ENCODE data around the gene OR51A4.

OR51A4 gene

GRCh38 chr11:4932751-4933150 lies 14.7 kb downstream of the OR51A4 start:
- H3K4me1 ChIP-seq (ENCODE audit: control insufficient read depth, low read depth, low read length): no peaks in the 10 kb centered on the region
- H3K4me3 ChIP-seq (ENCODE audit: low read length): no peak overlapping the region
- no peaks in the 10 kb centered on the region for H3K27me3 ChIP-seq (ENCODE audit: control insufficient read depth, insufficient read depth, low read length)
- no peaks in the 10 kb centered on the region for H3K9me3 ChIP-seq (ENCODE audit: control insufficient read depth, low read depth, low read length)
- H3K27ac ChIP-seq (ENCODE audit: low read length): no peak overlapping the region
- H3K36me3 ChIP-seq (ENCODE audit: control insufficient read depth, low read depth, low read length): no peaks in the 10 kb centered on the region
- no peak overlapping the region for H3K9ac ChIP-seq (ENCODE audit: low read length)

- H3K9ac ChIP-seq (ENCODE audit: low read length): no peak overlapping the region
- H3K9me3 ChIP-seq (ENCODE audit: control insufficient read depth, low read depth, low read length): no peaks in the 10 kb centered on the region
- no peak overlapping the region for H3K4me3 ChIP-seq (ENCODE audit: low read length)
- H3K27me3 ChIP-seq (ENCODE audit: control insufficient read depth, insufficient read depth, low read length): no peaks in the 10 kb centered on the region
- no peaks in the 10 kb centered on the region for H3K36me3 ChIP-seq (ENCODE audit: control insufficient read depth, low read depth, low read length)
- no peaks in the 10 kb centered on the region for H3K4me1 ChIP-seq (ENCODE audit: control insufficient read depth, low read depth, low read length)
- no peak overlapping the region for H3K27ac ChIP-seq (ENCODE audit: low read length)
Measured at GRCh38 chr11:4926608-4927007, 20.8 kb downstream of the OR51A4 start.

GRCh38 chr11:4924239-4924638 lies 23.2 kb downstream of the OR51A4 start, which contains the start of gene OR51G1:
OR51G1 (minus strand) TSS chr11:4924339; CDS start chr11:4924339, 0 bp downstream.
- H3K27me3 ChIP-seq (ENCODE audit: control insufficient read depth, insufficient read depth, low read length): no peaks in the 10 kb centered on the region
- no peak within 1 kb of the TSS for H3K27ac ChIP-seq (ENCODE audit: low read length)
- H3K9ac ChIP-seq (ENCODE audit: low read length): no peak within 1 kb of the TSS
- H3K4me3 ChIP-seq (ENCODE audit: low read length): no peak within 1 kb of the TSS
- H3K36me3 ChIP-seq (ENCODE audit: control insufficient read depth, low read depth, low read length): no peaks in the 10 kb centered on the region
- H3K4me1 ChIP-seq (ENCODE audit: control insufficient read depth, low read depth, low read length): no peaks in the 10 kb centered on the region
- H3K9me3 ChIP-seq (ENCODE audit: control insufficient read depth, low read depth, low read length): no peaks in the 10 kb centered on the region

GRCh38 chr11:4922304-4922703 lies 25.1 kb downstream of the OR51A4 start:
- no peaks in the 10 kb centered on the region for H3K4me1 ChIP-seq (ENCODE audit: control insufficient read depth, low read depth, low read length)
- no peaks in the 10 kb centered on the region for H3K36me3 ChIP-seq (ENCODE audit: control insufficient read depth, low read depth, low read length)
- no peak overlapping the region for H3K27ac ChIP-seq (ENCODE audit: low read length)
- H3K9me3 ChIP-seq (ENCODE audit: control insufficient read depth, low read depth, low read length): no peaks in the 10 kb centered on the region
- no peaks in the 10 kb centered on the region for H3K27me3 ChIP-seq (ENCODE audit: control insufficient read depth, insufficient read depth, low read length)
- no peak overlapping the region for H3K9ac ChIP-seq (ENCODE audit: low read length)
- no peak overlapping the region for H3K4me3 ChIP-seq (ENCODE audit: low read length)

GRCh38 chr11:4921796-4922195 lies 25.6 kb downstream of the OR51A4 start:
- Histone ChIP-seq H3K27me3 (ENCODE audit: control insufficient read depth, insufficient read depth, low read length) (no peaks in the 10 kb centered on the region), H3K27ac (ENCODE audit: low read length) (no peak overlapping the region), H3K9ac (ENCODE audit: low read length) (no peak overlapping the region), H3K4me1 (ENCODE audit: control insufficient read depth, low read depth, low read length) (no peaks in the 10 kb centered on the region), H3K36me3 (ENCODE audit: control insufficient read depth, low read depth, low read length) (no peaks in the 10 kb centered on the region), H3K4me3 (ENCODE audit: low read length) (no peak overlapping the region), H3K9me3 (ENCODE audit: control insufficient read depth, low read depth, low read length) (no peaks in the 10 kb centered on the region)

GRCh38 chr11:4919250-4919649 lies 28.2 kb downstream of the OR51A4 start, which contains the start of gene OR51G2:
OR51G2 (minus strand) TSS chr11:4919350; CDS start chr11:4915663, 3,687 bp downstream.
- no peaks in the 10 kb centered on the region for H3K4me1 ChIP-seq (ENCODE audit: control insufficient read depth, low read depth, low read length)
- H3K9ac ChIP-seq (ENCODE audit: low read length): no peak within 1 kb of the TSS
- H3K36me3 ChIP-seq (ENCODE audit: control insufficient read depth, low read depth, low read length): no peaks in the 10 kb centered on the region
- H3K4me3 ChIP-seq (ENCODE audit: low read length): no peak within 1 kb of the TSS
- no peak within 1 kb of the TSS for H3K27ac ChIP-seq (ENCODE audit: low read length)
- H3K9me3 ChIP-seq (ENCODE audit: control insufficient read depth, low read depth, low read length): no peaks in the 10 kb centered on the region
- H3K27me3 ChIP-seq (ENCODE audit: control insufficient read depth, insufficient read depth, low read length): no peaks in the 10 kb centered on the region

- Histone ChIP-seq H3K27me3 (ENCODE audit: control insufficient read depth, insufficient read depth, low read length) (no peaks in the 10 kb centered on the region), H3K4me1 (ENCODE audit: control insufficient read depth, low read depth, low read length) (no peaks in the 10 kb centered on the region)
Measured at GRCh38 chr11:4916581-4916980, 30.8 kb downstream of the OR51A4 start.

GRCh38 chr11:4903484-4903883 lies 43.9 kb downstream of the OR51A4 start, which contains the start of gene OR51A7:
OR51A7 (plus strand) TSS chr11:4903783; CDS start chr11:4907370, 3,587 bp downstream.
- Histone ChIP-seq H3K27ac (ENCODE audit: low read length) (no peak within 1 kb of the TSS), H3K9ac (ENCODE audit: low read length) (no peak within 1 kb of the TSS), H3K27me3 (ENCODE audit: control insufficient read depth, insufficient read depth, low read length) (no peaks in the 10 kb centered on the region), H3K36me3 (ENCODE audit: control insufficient read depth, low read depth, low read length) (no peaks in the 10 kb centered on the region), H3K9me3 (ENCODE audit: control insufficient read depth, low read depth, low read length) (no peaks in the 10 kb centered on the region), H3K4me1 (ENCODE audit: control insufficient read depth, low read depth, low read length) (no peaks in the 10 kb centered on the region), H3K4me3 (ENCODE audit: low read length) (no peak within 1 kb of the TSS)

More at GRCh38 chr11:4916581-4916980, 30.8 kb downstream of the OR51A4 start:
- Histone ChIP-seq H3K27ac (ENCODE audit: low read length) (no peak overlapping the region), H3K9ac (ENCODE audit: low read length) (no peak overlapping the region), H3K9me3 (ENCODE audit: control insufficient read depth, low read depth, low read length) (no peaks in the 10 kb centered on the region), H3K4me3 (ENCODE audit: low read length) (no peak overlapping the region), H3K36me3 (ENCODE audit: control insufficient read depth, low read depth, low read length) (no peaks in the 10 kb centered on the region)
